ENCODE measurements around the gene SNX15.

SNX15 gene

DNA sequence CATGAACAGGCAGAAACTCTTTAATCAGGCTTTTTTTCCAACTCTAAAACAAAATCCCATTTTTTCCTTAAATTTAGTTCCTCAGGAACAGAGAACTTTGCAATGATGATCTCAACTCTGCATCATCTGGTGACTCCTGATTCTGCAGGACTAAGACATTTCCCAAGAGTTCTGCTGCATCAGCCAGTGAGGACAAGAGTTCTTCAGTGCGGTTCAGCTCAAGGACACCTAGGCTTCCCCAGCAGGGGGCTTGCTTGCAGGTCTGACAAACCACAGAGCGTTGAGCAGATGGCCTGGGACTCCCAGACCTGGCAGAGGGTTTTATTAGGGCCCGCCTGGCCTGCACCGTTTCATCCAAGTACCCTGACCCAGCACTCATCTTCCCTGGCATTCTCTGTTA lies 50.2 kb downstream of the SNX15 start:
- TF ChIP-seq POLR2A (IDR thresholded peaks at IDR 0.05; ENCODE audit: low read length): no peak
- no peak for TF ChIP-seq GATA1 (IDR thresholded peaks at IDR 0.05; ENCODE audit: low read depth, low read length)
- DNase-seq: no peak

DNA sequence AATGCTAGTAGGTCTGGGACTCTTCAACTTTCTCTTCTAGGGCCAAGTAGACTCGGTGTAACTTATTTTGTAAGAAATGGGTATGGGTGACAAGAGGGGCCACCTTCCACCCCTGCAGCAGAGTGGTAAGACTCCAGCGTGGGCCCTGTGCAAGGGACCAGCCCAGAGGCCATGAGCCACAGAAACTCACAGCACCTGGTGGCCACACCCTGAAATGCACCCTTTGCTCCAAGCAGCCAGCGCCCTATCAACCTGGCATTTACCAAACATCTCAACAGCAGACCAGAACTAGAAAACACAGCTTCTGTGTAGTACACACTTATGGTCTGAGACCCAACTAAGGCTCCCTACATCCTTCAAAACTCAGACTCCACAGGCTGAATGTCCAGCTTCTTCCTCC lies 50.9 kb downstream of the SNX15 start:
- peak; percentile 60 to 66 for DNase-seq
- TF ChIP-seq POLR2A (IDR thresholded peaks at IDR 0.05; ENCODE audit: low read length) (no peak), GATA1 (IDR thresholded peaks at IDR 0.05; ENCODE audit: low read depth, low read length) (no peak)

GRCh38 chr11:65078786-65079342 lies 51.6 kb downstream of the SNX15 start:
- TF ChIP-seq POLR2A (IDR thresholded peaks at IDR 0.05; ENCODE audit: low read length) (no peak), GATA1 (IDR thresholded peaks at IDR 0.05; ENCODE audit: low read depth, low read length) (no peak)
- no peak for DNase-seq

DNA sequence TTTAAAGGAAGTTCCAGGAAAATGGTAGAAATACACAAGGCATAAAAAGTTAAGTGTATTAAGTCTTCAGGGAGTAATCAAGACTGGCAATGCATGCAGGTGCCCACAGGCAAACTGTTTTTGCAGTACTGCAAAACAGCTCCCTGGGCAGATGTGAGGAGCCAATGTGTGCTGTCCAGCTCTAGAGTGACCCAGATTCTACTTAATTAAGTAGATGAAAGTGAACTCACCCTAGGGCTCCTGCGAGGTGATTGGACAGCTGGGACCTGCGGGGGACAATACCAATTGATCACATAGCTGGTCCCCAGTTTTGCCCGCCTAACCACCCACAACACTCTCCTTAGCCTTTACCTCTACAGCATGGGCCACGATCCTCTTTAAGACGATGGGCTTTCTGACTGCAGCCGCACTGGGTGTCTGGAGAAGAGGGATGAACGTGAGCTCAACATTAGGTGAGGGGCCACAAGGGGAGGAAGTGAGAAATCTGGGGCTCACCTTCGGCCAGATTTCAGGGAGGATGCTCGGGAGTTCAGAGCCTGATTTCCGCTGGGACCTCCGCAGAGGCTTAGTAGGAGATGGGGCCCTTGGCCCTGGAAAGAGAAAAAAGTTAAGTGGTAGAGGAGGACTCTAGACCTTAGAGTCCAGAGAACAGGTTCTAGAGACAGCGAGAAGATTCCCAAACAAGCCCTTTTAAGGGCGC lies 56.0 kb downstream of the SNX15 start:
- DNase-seq: peak; percentile 43 to 62
- TF ChIP-seq GATA1 (IDR thresholded peaks at IDR 0.05; ENCODE audit: low read depth, low read length): no peak

- TF ChIP-seq GATA1 (IDR thresholded peaks at IDR 0.05; ENCODE audit: low read depth, low read length): no peak
- peak; percentile 93 for TF ChIP-seq POLR2A (IDR thresholded peaks at IDR 0.05; ENCODE audit: low read length)
- peak; percentile 98 to 99 for DNase-seq
These were observed 56.8 kb downstream of the SNX15 start, which contains the start of the genes CDCA5 and ZFPL1 for GRCh38 chr11:65083834-65084597. CDCA5 (minus strand) TSS chr11:65084040; CDS start chr11:65083978, 62 bp downstream. ZFPL1 (plus strand) TSS chr11:65084222; CDS start chr11:65084699, 477 bp downstream.

- TF ChIP-seq GATA1 (IDR thresholded peaks at IDR 0.05; ENCODE audit: low read depth, low read length) (no peak), POLR2A (IDR thresholded peaks at IDR 0.05; ENCODE audit: low read length) (no peak)
- no peak for DNase-seq
These were observed 57.5 kb downstream of the SNX15 start for GRCh38 chr11:65084598-65085375.

- no peak for DNase-seq
- TF ChIP-seq GATA1 (IDR thresholded peaks at IDR 0.05; ENCODE audit: low read depth, low read length) (no peak), POLR2A (IDR thresholded peaks at IDR 0.05; ENCODE audit: low read length) (no peak)
These were observed 58.2 kb downstream of the SNX15 start for GRCh38 chr11:65085446-65085845.

DNA sequence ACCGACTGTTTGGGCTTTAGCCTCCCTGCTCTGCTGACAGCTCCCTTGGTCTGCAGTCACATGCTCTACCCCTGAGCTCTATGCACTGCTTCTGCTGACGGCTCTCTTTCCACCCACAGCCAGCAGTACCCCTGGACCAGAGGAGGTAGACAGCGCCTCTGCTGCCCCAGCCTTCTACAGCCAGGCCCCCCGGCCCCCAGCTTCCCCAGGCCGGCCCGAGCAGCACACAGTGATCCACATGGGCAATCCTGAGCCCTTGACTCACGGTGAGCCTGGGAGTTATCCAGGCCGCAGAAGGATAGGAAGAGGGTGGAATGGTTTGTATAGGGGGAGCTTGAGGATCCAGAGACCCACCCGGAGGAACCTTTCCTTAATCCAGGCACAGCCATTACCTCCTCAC lies 59.6 kb downstream of the SNX15 start:
- no peak for DNase-seq
- TF ChIP-seq GATA1 (IDR thresholded peaks at IDR 0.05; ENCODE audit: low read depth, low read length) (no peak), POLR2A (IDR thresholded peaks at IDR 0.05; ENCODE audit: low read length) (no peak)

GRCh38 chr11:65087216-65087615 lies 60.0 kb downstream of the SNX15 start:
- TF ChIP-seq POLR2A (IDR thresholded peaks at IDR 0.05; ENCODE audit: low read length) (no peak), GATA1 (IDR thresholded peaks at IDR 0.05; ENCODE audit: low read depth, low read length) (no peak)
- DNase-seq: no peak

GRCh38 chr11:65087827-65088226 lies 60.6 kb downstream of the SNX15 start:
- no peak for DNase-seq
- TF ChIP-seq GATA1 (IDR thresholded peaks at IDR 0.05; ENCODE audit: low read depth, low read length) (no peak), POLR2A (IDR thresholded peaks at IDR 0.05; ENCODE audit: low read length) (no peak)

GRCh38 chr11:65089621-65090020 lies 62.4 kb downstream of the SNX15 start:
- DNase-seq: no peak
- TF ChIP-seq GATA1 (IDR thresholded peaks at IDR 0.05; ENCODE audit: low read depth, low read length) (no peak), POLR2A (IDR thresholded peaks at IDR 0.05; ENCODE audit: low read length) (no peak)
